Thyroid gland (tissue), 4 donors: Measurements from ENCODE around the gene GPRASP2. TPM values are rescaled to one million over a fixed set of nuclear protein-coding genes. Genes with fewer than 3 reads are reported as not detected.

Experiments
- DNase-seq, 2 donors: peaks; one replicate each; pipeline ENCODE4 v3.0.0-alpha.2; 2019
- H3K27ac ChIP-seq, 3 donors: fragments of 200-600 bp; sonication (generic); 1 replicate in 2 of 3; 2 replicates in 1 of 3; pipeline ENCODE4 v1.5.1; 2016 to 2019; ENCODE audit warnings: mild to moderate bottlenecking in 1 of 3, moderate library complexity in 1 of 3
- H3K27me3 ChIP-seq: fragments of 200-600 bp; sonication (generic); one replicate; pipeline ENCODE4 v1.5.1; 2019
- H3K36me3 ChIP-seq, 2 donors: fragments of 200-600 bp; sonication (generic); one replicate each; pipeline ENCODE4 v1.5.1; 2016 to 2019
- H3K4me1 ChIP-seq, 2 donors: fragments of 200-600 bp; sonication (generic); one replicate each; pipeline ENCODE4 v1.5.1; 2017 to 2019
- H3K4me3 ChIP-seq, 3 donors: fragments of 200-600 bp; sonication (generic); replicated peaks in 1 of 3; 1 replicate in 2 of 3; 2 replicates in 1 of 3; pipeline ENCODE4 v1.5.1; 2016; ENCODE audit warnings: mild to moderate bottlenecking in 1 of 3
- H3K9me3 ChIP-seq: fragments of 200-600 bp; sonication (generic); one replicate; pipeline ENCODE4 v1.5.1; 2017
- POLR2A ChIP-seq, 2 donors: fragments of 450-650 bp; IDR thresholded peaks; one replicate each; pipeline ENCODE4 v1.6.1; 2017; ENCODE audit warnings: antibody characterized with exemption in 2 of 2, mild to moderate bottlenecking in 2 of 2, moderate library complexity in 1 of 2
- WGBS, 2 donors: methylation state at CpG; one replicate each; pipeline ENCODE4 v1.1.5; 2017; 5-methylcytosine and 5-hydroxymethylcytosine counted together
- intact Hi-C: fragments of 100-400 bp; cut with DNase I; formaldehyde crosslinking; loops from one replicate; pipeline ENCODE4 v1.15.1; 2023
- small RNA-seq: library from RNA; depleted of rRNA; stranded (forward); fragments of <200 nt; gene quantifications from one replicate; pipeline ENCODE3, GENCODE V24; 2016
- total RNA-seq, 4 donors: library from RNA; depleted of rRNA; stranded (reverse); fragments of >200 nt; gene quantifications; one replicate each; pipeline ENCODE4 v1.2.3, GENCODE V29; 2016
- TF ChIP-seq, protein P1 (sequence below), 6 experiments: fragments of 200-600 bp in 3 of 6; fragments of 450-650 bp in 3 of 6; sonication (generic) in 3 of 6; IDR thresholded peaks; one replicate each; pipeline ENCODE4 v1.5.1; 2016 to 2019; ENCODE audit warnings: antibody characterized with exemption in 6 of 6, mild to moderate bottlenecking in 2 of 6, inconsistent platforms in 1 of 6, moderate library complexity in 1 of 6

GPRASP2 gene
- total RNA-seq, 4 donors from 2014 or later: 24.6 to 35.1 (median 28.9) TPM

- H3K4me1 ChIP-seq: no peaks in the 10 kb centered on the region
- 0% methylated on average over 3 of the region's 61 CpGs; no CpG with 5 or more reads in 1 of the 2 donors for WGBS, 2 donors
- peak overlapping the region; percentile 37 to 47 (median 47) for H3K4me3 ChIP-seq
- no peaks in the 10 kb centered on the region for H3K36me3 ChIP-seq
- DNase-seq: peak; percentile 51 to 52
- H3K9me3 ChIP-seq: no peaks in the 10 kb centered on the region
- intact Hi-C loops: no loop called here
- H3K27me3 ChIP-seq: no peaks in the 10 kb centered on the region
- TF ChIP-seq POLR2A (IDR thresholded peaks at IDR 0.05): peak in 1 of 2 donors; percentile 8
- TF ChIP-seq, protein P1, sequence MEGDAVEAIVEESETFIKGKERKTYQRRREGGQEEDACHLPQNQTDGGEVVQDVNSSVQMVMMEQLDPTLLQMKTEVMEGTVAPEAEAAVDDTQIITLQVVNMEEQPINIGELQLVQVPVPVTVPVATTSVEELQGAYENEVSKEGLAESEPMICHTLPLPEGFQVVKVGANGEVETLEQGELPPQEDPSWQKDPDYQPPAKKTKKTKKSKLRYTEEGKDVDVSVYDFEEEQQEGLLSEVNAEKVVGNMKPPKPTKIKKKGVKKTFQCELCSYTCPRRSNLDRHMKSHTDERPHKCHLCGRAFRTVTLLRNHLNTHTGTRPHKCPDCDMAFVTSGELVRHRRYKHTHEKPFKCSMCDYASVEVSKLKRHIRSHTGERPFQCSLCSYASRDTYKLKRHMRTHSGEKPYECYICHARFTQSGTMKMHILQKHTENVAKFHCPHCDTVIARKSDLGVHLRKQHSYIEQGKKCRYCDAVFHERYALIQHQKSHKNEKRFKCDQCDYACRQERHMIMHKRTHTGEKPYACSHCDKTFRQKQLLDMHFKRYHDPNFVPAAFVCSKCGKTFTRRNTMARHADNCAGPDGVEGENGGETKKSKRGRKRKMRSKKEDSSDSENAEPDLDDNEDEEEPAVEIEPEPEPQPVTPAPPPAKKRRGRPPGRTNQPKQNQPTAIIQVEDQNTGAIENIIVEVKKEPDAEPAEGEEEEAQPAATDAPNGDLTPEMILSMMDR (IDR thresholded peaks at IDR 0.05): no peak
- H3K27ac ChIP-seq: peak overlapping the region in 1 of 3 donors; percentile 28
Measured at GRCh38 chrX:102745857-102746584, 33.8 kb downstream of the GPRASP2 start.

DNA sequence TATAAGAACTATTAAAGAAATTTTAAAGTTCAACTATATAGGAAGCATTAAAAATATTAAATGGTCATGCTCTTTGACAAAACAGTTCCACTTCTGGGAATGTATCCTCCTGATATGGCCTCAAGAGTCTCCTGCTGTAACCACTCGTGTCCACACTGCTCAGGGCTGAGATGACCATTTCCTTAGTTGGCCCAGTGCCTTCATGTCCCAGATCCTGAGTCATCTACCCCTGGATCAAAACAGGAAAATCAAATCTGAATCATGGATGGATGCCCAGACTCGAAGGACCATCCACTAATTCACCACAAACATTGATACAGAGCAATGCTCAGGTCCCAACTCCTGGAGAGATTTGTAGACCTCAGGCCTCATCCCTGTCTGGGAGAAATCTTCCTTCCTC lies 53.0 kb downstream of the GPRASP2 start:
- H3K27ac ChIP-seq: no peak overlapping the region
- no peak for DNase-seq
- WGBS, 2 donors: 52 to 56% methylated on average over 1 to 2 of the region's 2 CpGs

GRCh38 chrX:102765809-102766208 lies 53.6 kb downstream of the GPRASP2 start:
- DNase-seq: no peak
- Histone ChIP-seq H3K36me3 (no peaks in the 10 kb centered on the region), H3K27ac (no peak overlapping the region), H3K27me3 (peaks cover 5% of the 10 kb centered on the region), H3K4me3 (no peak overlapping the region), H3K9me3 (no peaks in the 10 kb centered on the region), H3K4me1 (no peaks in the 10 kb centered on the region)
- no peak for TF ChIP-seq POLR2A (IDR thresholded peaks at IDR 0.05)
- TF ChIP-seq, protein P1 (IDR thresholded peaks at IDR 0.05): no peak
- intact Hi-C loops: no loop called here
- 68 to 70% methylated on average over 4 of the region's 4 CpGs for WGBS, 2 donors

More for the DNA sequence above, 53.0 kb downstream of the GPRASP2 start:
- no peak for TF ChIP-seq POLR2A (IDR thresholded peaks at IDR 0.05)
- TF ChIP-seq, protein P1 (IDR thresholded peaks at IDR 0.05): no peak
- Histone ChIP-seq H3K27me3 (peaks cover 5% of the 10 kb centered on the region), H3K36me3 (no peaks in the 10 kb centered on the region), H3K9me3 (no peaks in the 10 kb centered on the region), H3K4me1 (no peaks in the 10 kb centered on the region), H3K4me3 (no peak overlapping the region)
- intact Hi-C loops: no loop called here

DNA sequence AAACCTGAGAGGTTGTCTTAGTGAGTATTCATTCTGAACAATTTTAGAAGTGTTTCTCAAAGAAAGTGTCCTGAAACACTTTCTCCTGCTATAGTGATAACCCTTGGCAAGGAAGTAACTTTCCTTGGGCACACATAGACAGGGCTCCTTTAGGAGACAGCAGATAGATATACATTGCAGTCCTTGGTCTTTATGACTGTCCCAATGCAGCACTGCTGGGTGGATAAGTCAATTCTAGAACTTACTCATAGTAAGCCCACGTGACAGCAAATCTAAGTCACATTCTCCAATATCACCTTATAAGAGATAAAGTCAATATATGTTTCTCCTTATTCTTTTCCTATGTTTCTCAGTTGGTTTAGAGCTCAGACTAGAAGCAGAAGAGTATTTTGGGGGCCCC lies 55.0 kb downstream of the GPRASP2 start:
- Histone ChIP-seq H3K4me1 (no peaks in the 10 kb centered on the region), H3K27ac (no peak overlapping the region), H3K9me3 (no peaks in the 10 kb centered on the region), H3K27me3 (peaks cover 5% of the 10 kb centered on the region), H3K4me3 (no peak overlapping the region), H3K36me3 (no peaks in the 10 kb centered on the region)
- no peak for DNase-seq
- 80 to 83% methylated on average over 1 of the region's 1 CpG for WGBS, 2 donors
- TF ChIP-seq, protein P1 (IDR thresholded peaks at IDR 0.05): no peak
- no peak for TF ChIP-seq POLR2A (IDR thresholded peaks at IDR 0.05)
- intact Hi-C loops: no loop called here

Small RNAs within 50 kb of the gene (small RNA-seq; reads per million reads assigned to genes)
- not detected for gene RNU6-589P

Other genes starting within 250 kb of the GPRASP2 start
- gene TCP11X2, start 240.6 kb upstream of the GPRASP2 start, total RNA-seq: not detected
- 1 to 10 TPM in 1 of 4 donors, under 1 TPM in 1, not detected in 2; 0.78 to 5.2 TPM for gene TMSB15A, start 195.7 kb upstream of the GPRASP2 start, total RNA-seq
- 10 to 100 TPM; 20.3 to 30.9 (median 27.1) TPM for gene ARMCX5, start 112.9 kb upstream of the GPRASP2 start, total RNA-seq
- 10 to 100 TPM; 18.6 to 32.2 (median 26.2) TPM for gene GPRASP1, start 61.0 kb upstream of the GPRASP2 start, total RNA-seq
- gene GPRASP3, start 8.3 kb downstream of the GPRASP2 start, total RNA-seq: 1 to 10 TPM; 4.2 to 8.3 (median 5.8) TPM
- gene RAB40AL, start 224.8 kb downstream of the GPRASP2 start, total RNA-seq: 1 to 10 TPM; 3.9 to 5.6 (median 4.8) TPM